Stimulated activated CD4-positive, alpha-beta T cell treated with anti-CD3 and anti-CD28 coated beads, Interleukin-2, amount 100 ng/mL, for 4 hours (primary cell): ENCODE measurements around the gene TMEM201.

ENCODE experiments used
- DNase-seq: peaks from one replicate; pipeline ENCODE4 v3.0.0-alpha.2; 2020; ENCODE audit warnings: low read depth

The TMEM201 gene

GRCh38 chr1:9653491-9654050 lies 64.9 kb downstream of the TMEM201 start:
- no peak for DNase-seq

DNA sequence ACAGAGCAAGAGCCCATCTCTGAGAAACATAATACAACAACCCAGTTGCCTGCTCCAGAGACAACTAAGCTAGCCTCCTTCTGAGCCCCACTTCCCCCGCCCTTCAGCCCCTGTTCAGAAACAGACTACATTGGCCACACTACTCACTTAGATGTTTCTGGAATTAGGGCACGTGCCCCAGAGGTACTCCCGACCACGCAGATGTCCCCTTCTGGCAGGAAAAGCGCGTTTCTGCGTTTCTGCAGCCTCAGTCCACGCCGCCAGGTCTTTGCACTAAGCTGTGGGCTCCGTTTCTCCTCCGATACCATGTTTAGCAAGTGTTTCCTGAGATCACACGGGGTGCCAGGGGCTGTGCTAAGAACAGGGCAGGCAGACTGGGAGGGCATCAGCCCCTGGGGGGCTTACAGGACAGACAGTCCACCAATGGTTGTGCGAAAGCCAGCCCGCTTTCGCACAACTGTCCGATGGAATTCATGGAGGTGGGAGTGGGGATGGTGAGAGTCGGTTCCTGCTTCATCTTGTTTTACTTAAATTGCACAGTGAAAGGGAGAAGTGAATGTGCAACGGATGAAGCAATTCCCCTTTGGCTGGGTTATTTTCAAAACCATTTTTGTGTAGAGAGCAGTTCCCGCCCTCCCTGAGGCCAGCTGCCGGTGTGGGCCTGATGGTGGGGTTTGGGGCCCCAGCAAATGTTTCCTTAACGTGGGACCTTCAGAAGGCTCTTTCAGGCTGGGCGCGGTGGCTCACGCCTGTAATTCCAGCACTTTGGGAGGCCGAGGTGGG lies 65.5 kb downstream of the TMEM201 start:
- DNase-seq = no peak

DNA sequence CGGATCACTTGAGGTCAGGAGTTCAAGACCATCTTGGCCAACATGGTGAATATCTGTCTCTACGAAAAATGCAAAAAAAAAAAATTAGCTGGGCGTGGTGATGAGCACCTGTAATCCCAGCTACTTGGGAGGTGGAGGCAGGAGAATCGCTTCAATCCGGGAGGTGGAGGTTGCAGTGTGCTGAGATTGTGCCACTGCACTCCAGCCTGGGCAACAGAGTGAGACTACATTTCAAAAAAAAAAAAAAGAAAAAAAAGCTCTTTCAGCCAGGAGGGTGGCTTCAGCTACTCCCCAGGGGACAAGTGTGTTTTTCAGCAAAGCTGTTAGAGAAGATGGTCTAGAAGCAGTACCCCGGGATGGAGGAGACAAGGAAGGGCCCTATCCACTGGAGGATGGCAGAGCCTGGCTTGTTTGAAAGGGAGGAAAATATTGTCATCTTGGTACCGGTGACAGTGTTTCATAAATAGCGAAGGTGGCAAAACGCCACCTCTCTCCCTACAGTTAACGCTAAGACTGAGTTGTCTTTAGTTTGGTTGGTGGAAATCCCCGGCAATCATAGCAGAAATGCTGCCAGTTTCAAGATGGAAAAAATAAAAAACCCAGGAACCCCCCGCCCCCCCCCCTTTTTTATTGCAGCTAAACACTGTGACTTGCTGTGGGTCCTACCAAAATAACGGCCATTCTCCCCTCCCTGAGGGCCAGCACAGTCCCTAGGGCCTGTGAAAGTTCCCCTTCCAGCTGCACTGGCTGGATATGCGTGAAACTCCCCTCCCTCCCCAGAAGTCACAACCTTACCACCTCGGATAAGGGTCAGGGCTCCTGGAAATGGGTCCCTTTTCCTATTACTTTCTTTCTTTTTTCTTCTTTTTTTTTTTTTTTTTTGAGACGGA lies 66.4 kb downstream of the TMEM201 start:
- peak; percentile 42 for DNase-seq

- no peak for DNase-seq
Measured at GRCh38 chr1:9655836-9656235, 67.1 kb downstream of the TMEM201 start.

- no peak for DNase-seq
Measured at GRCh38 chr1:9657521-9658032, 68.9 kb downstream of the TMEM201 start.

DNA sequence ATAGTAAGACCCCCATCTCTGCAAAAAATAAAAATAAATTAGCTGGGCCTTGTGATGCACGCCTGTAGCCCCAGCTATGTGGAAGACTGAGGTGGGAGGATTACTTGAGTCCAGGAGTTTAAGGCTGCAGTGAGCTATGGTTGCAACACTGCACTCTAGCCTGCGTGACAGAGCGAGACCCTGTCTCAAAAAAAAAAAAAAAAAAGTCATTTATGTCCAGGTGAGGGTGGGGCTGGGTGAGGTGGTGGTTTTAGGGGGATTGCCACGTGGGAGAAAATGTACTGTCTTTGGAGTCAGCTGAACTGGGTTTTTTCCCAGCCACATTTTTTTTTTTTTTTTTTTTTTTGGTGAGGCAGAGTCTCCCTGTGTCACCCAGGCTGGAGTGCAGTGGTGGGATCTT lies 69.5 kb downstream of the TMEM201 start:
- DNase-seq = no peak

- no peak for DNase-seq
Measured at GRCh38 chr1:9659328-9659727, 70.6 kb downstream of the TMEM201 start.

GRCh38 chr1:9663257-9663656 lies 74.5 kb downstream of the TMEM201 start:
- no peak for DNase-seq
